ENCODE data around the gene RPS6KB2.
A peak's percentile ranks its signal among the peaks of the same experiment; 100 is the strongest.
"Not testable (repeated sequence)": the region's sequence is repeated elsewhere in the genome, so short reads cannot be mapped to it uniquely, and the experiment has no call there.

RPS6KB2 gene

GRCh38 chr11:67468056-67468455 is 39.8 kb downstream of the RPS6KB2 start:
- DNase-seq (no peak), ATAC-seq (replicated peaks) (no peak)
- Mint-ChIP-seq H3K27me3 (no peaks in the 10 kb centered on the region), H3K4me1 (ENCODE audit: low read depth in 2 of 2) (peaks cover 31 to 37% of the 10 kb centered on the region in 2 donors), H3K36me3 (ENCODE audit: insufficient read depth) (peaks cover 18% of the 10 kb centered on the region), H3K4me3 (peak overlapping the region; percentile 89 to 90), H3K9me3 (no peaks in the 10 kb centered on the region), H3K27ac (peak overlapping the region; percentile 87 to 88)

- DNase-seq, result no peak
- peaks cover 18% of the 10 kb centered on the region for H3K36me3 Mint-ChIP-seq (ENCODE audit: insufficient read depth)
- H3K27me3 Mint-ChIP-seq, result no peaks in the 10 kb centered on the region
- H3K4me3 Mint-ChIP-seq, result peak overlapping the region; percentile 89 to 90
- no peaks in the 10 kb centered on the region for H3K9me3 Mint-ChIP-seq
- H3K4me1 Mint-ChIP-seq (ENCODE audit: low read depth in 2 of 2), result peaks cover 31 to 37% of the 10 kb centered on the region in 2 donors
- peak overlapping the region; percentile 87 to 88 for H3K27ac Mint-ChIP-seq
- no peak for ATAC-seq (replicated peaks)
These were observed 40.1 kb downstream of the RPS6KB2 start for GRCh38 chr11:67468456-67468758.

- Mint-ChIP-seq H3K27ac (peak within 1 kb of the TSS; percentile 87 to 88), H3K4me1 (ENCODE audit: low read depth in 2 of 2) (peaks cover 31 to 37% of the 10 kb centered on the region in 2 donors), H3K4me3 (peak within 1 kb of the TSS; percentile 89 to 90), H3K27me3 (no peaks in the 10 kb centered on the region), H3K36me3 (ENCODE audit: insufficient read depth) (peaks cover 17% of the 10 kb centered on the region), H3K9me3 (no peaks in the 10 kb centered on the region)
- ATAC-seq (replicated peaks) (peak; percentile 76), DNase-seq (peak; percentile 83 to 86 (median 86))
These were observed 40.6 kb downstream of the RPS6KB2 start, which contains the start of gene TMEM134 for GRCh38 chr11:67468759-67469507. Gene TMEM134 (minus strand): TSS chr11:67469251. CDS start chr11:67469192, 59 bp downstream.

GRCh38 chr11:67469508-67469811 is 41.2 kb downstream of the RPS6KB2 start:
- no peak for ATAC-seq (replicated peaks)
- Mint-ChIP-seq H3K27me3 (no peaks in the 10 kb centered on the region), H3K4me3 (peak overlapping the region; percentile 89 to 90), H3K36me3 (ENCODE audit: insufficient read depth) (peaks cover 12% of the 10 kb centered on the region), H3K9me3 (no peaks in the 10 kb centered on the region), H3K27ac (peak overlapping the region; percentile 44 to 82), H3K4me1 (ENCODE audit: low read depth in 2 of 2) (peaks cover 27 to 33% of the 10 kb centered on the region in 2 donors)
- no peak for DNase-seq

- DNase-seq, result no peak
- peak overlapping the region in 1 of 2 donors; percentile 82 for H3K27ac Mint-ChIP-seq
- no peaks in the 10 kb centered on the region for H3K27me3 Mint-ChIP-seq
- H3K4me3 Mint-ChIP-seq, result peak overlapping the region; percentile 89 to 90
- no peaks in the 10 kb centered on the region for H3K9me3 Mint-ChIP-seq
- no peak for ATAC-seq (replicated peaks)
- peaks cover 19 to 26% of the 10 kb centered on the region in 2 donors for H3K4me1 Mint-ChIP-seq (ENCODE audit: low read depth in 2 of 2)
- H3K36me3 Mint-ChIP-seq (ENCODE audit: insufficient read depth), result peaks cover 6% of the 10 kb centered on the region
These were observed 42.2 kb downstream of the RPS6KB2 start for GRCh38 chr11:67470337-67471002.

GRCh38 chr11:67472882-67473281 is 44.6 kb downstream of the RPS6KB2 start:
- no peak overlapping the region for H3K27ac Mint-ChIP-seq
- no peak for ATAC-seq (replicated peaks)
- peaks cover 5 to 10% of the 10 kb centered on the region in 2 donors for H3K4me1 Mint-ChIP-seq (ENCODE audit: low read depth in 2 of 2)
- no peaks in the 10 kb centered on the region for H3K9me3 Mint-ChIP-seq
- H3K27me3 Mint-ChIP-seq, result no peaks in the 10 kb centered on the region
- H3K4me3 Mint-ChIP-seq, result no peak overlapping the region
- H3K36me3 Mint-ChIP-seq (ENCODE audit: insufficient read depth), result peaks cover under 1% of the 10 kb centered on the region
- DNase-seq, result no peak

GRCh38 chr11:67476692-67477091 is 48.4 kb downstream of the RPS6KB2 start:
- not testable (repeated sequence) for DNase-seq; H3K27ac Mint-ChIP-seq; H3K4me1 Mint-ChIP-seq (ENCODE audit: low read depth in 2 of 2); ATAC-seq (replicated peaks); H3K9me3 Mint-ChIP-seq; H3K4me3 Mint-ChIP-seq; H3K27me3 Mint-ChIP-seq; H3K36me3 Mint-ChIP-seq (ENCODE audit: insufficient read depth)

GRCh38 chr11:67477344-67478050 is 49.2 kb downstream of the RPS6KB2 start:
- H3K36me3 Mint-ChIP-seq (ENCODE audit: insufficient read depth); H3K27me3 Mint-ChIP-seq; H3K27ac Mint-ChIP-seq; H3K4me1 Mint-ChIP-seq (ENCODE audit: low read depth in 2 of 2); H3K4me3 Mint-ChIP-seq; H3K9me3 Mint-ChIP-seq; DNase-seq; ATAC-seq (replicated peaks): not testable (repeated sequence)

GRCh38 chr11:67482275-67482826 is 54.1 kb downstream of the RPS6KB2 start:
- Mint-ChIP-seq H3K4me1 (ENCODE audit: low read depth in 2 of 2) (peaks cover 44 to 46% of the 10 kb centered on the region in 2 donors), H3K4me3 (peak overlapping the region; percentile 91 to 94), H3K9me3 (no peaks in the 10 kb centered on the region), H3K27me3 (no peaks in the 10 kb centered on the region), H3K36me3 (ENCODE audit: insufficient read depth) (peaks cover 37% of the 10 kb centered on the region), H3K27ac (peak overlapping the region; percentile 96 to 97)
- ATAC-seq (replicated peaks), result peak; percentile 9
- DNase-seq, result no peak

- peak within 1 kb of the TSS; percentile 91 to 94 for H3K4me3 Mint-ChIP-seq
- peak; percentile 78 for ATAC-seq (replicated peaks)
- DNase-seq, result peak; percentile 97 to 99 (median 97)
- peaks cover 51 to 53% of the 10 kb centered on the region in 2 donors for H3K4me1 Mint-ChIP-seq (ENCODE audit: low read depth in 2 of 2)
- H3K36me3 Mint-ChIP-seq (ENCODE audit: insufficient read depth), result peaks cover 45% of the 10 kb centered on the region
- H3K27me3 Mint-ChIP-seq, result no peaks in the 10 kb centered on the region
- peak within 1 kb of the TSS; percentile 96 to 97 for H3K27ac Mint-ChIP-seq
- H3K9me3 Mint-ChIP-seq, result no peaks in the 10 kb centered on the region
These were observed 54.8 kb downstream of the RPS6KB2 start, which contains the start of gene AIP for GRCh38 chr11:67482827-67483798. Gene AIP (plus strand): TSS chr11:67483026. CDS start chr11:67483159, 133 bp downstream.

GRCh38 chr11:67483831-67484665 is 55.8 kb downstream of the RPS6KB2 start:
- Mint-ChIP-seq H3K4me3 (peak overlapping the region; percentile 91 to 94), H3K9me3 (no peaks in the 10 kb centered on the region), H3K36me3 (ENCODE audit: insufficient read depth) (peaks cover 54% of the 10 kb centered on the region), H3K27me3 (no peaks in the 10 kb centered on the region), H3K27ac (peak overlapping the region; percentile 96 to 97), H3K4me1 (ENCODE audit: low read depth in 2 of 2) (peaks cover 57 to 60% of the 10 kb centered on the region in 2 donors)
- ATAC-seq (replicated peaks) (peak; percentile 50), DNase-seq (peak in 1 of 3 experiments; percentile 53)

GRCh38 chr11:67484847-67485311 is 56.6 kb downstream of the RPS6KB2 start:
- peaks cover 61 to 65% of the 10 kb centered on the region in 2 donors for H3K4me1 Mint-ChIP-seq (ENCODE audit: low read depth in 2 of 2)
- ATAC-seq (replicated peaks), result peak; percentile 17
- peaks cover 58% of the 10 kb centered on the region for H3K36me3 Mint-ChIP-seq (ENCODE audit: insufficient read depth)
- H3K9me3 Mint-ChIP-seq, result no peaks in the 10 kb centered on the region
- H3K27me3 Mint-ChIP-seq, result no peaks in the 10 kb centered on the region
- DNase-seq, result peak; percentile 37 to 50 (median 38)
- H3K27ac Mint-ChIP-seq, result peak overlapping the region; percentile 96 to 97
- peak overlapping the region; percentile 91 to 94 for H3K4me3 Mint-ChIP-seq
